Stimulated activated CD4-positive, alpha-beta T cell treated with anti-CD3 and anti-CD28 coated beads, TNF-alpha, amount 100 ng/mL, for 48 hours (primary cell): ENCODE results near the gene XCL1.
"Not testable (repeated sequence)": the region's sequence is repeated elsewhere in the genome, so short reads cannot be mapped to it uniquely, and the experiment has no call there.

Experiments used
- DNase-seq, 3 donors: peaks; one replicate each; pipeline ENCODE4 v3.0.0-alpha.2; 2020; ENCODE audit warnings: low read depth in 3 of 3

Gene XCL1

DNA sequence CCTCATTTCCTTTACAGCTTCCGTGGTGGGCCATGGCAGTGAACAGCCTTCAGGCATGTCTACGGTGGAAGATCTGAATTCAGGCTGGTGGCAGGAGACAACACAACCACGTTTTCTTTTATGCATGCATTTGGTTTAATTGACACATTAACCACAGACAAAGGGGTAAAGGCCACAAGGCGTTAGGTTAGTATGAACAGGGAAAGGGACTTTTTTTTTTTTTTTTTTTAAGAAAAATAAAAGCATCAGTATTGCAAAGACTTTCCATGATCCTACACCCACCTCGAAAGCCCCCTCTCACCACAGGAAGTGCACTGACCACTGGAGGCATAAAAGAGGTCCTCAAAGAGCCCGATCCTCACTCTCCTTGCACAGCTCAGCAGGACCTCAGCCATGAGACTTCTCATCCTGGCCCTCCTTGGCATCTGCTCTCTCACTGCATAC lies at the start of gene XCL1:
Gene XCL1, plus strand, starts transcription at position 361 of the 444 bp plus-strand sequence. Its CDS starts 33 bp downstream, at position 394.
- not testable (repeated sequence) for DNase-seq

DNA sequence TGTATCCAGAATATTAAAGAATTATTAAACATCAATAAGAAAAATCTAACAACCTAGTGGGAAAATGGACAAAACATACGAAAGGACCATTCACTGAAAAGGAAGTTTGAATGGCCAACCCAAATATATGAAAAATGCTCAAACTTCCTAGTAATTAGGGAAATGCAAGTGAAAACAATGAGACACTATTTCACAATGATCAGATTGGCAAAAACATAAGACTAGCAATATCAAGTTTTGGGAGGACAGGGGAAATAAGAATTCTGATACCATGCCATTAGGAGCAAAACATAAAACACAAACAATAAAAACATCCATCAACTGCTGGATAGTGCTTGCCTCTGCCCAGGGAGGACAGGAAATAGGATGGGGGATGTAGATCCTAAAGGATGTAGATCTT lies 46.9 kb upstream of the XCL1 start:
- DNase-seq = no peak

DNA sequence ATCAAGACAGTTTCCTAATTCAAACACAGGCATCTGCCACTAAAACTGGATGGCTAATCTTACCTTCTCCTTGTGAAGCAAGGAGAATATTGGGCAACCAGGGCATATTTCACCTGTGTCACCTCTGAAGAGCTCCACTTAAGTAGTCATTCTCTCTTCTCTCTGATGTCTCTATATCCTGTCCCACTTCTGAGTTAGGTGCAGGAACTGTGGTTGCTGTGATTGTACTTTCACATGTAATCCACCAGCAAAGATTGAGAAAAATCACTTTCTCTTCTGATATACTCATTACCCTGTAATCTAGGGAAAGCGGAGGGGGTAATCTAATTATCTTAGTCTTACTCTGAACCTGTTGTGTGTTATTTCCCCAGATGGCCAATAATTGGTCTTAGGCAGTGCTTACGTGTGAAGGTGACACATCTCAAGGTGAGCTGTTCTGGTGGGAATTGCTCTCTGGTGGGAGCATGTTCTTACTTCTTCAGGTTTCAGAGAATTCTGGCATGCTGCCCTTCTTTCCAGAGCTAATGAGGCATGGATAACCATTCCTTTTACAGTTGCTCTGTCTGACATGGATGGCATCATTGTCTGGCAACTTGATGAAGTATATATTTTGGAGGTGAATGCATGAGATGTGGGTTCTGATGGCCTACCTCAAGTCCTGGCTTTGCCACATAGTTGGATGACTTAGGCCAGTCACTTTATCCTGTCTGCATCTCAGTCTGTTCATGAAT lies 44.6 kb upstream of the XCL1 start:
- no peak for DNase-seq

GRCh38 chr1:168535536-168535935 lies 40.9 kb upstream of the XCL1 start:
- no peak for DNase-seq

GRCh38 chr1:168540798-168541197 lies 35.6 kb upstream of the XCL1 start:
- DNase-seq = not testable (repeated sequence)

- DNase-seq = not testable (repeated sequence)
These were observed 33.4 kb upstream of the XCL1 start for GRCh38 chr1:168542978-168543377.

GRCh38 chr1:168543840-168544498 lies 32.4 kb upstream of the XCL1 start, which contains the start of gene XCL2:
Gene XCL2 (minus strand): TSS chr1:168543997. CDS start chr1:168543964, 33 bp downstream.
- DNase-seq = not testable (repeated sequence)

DNA sequence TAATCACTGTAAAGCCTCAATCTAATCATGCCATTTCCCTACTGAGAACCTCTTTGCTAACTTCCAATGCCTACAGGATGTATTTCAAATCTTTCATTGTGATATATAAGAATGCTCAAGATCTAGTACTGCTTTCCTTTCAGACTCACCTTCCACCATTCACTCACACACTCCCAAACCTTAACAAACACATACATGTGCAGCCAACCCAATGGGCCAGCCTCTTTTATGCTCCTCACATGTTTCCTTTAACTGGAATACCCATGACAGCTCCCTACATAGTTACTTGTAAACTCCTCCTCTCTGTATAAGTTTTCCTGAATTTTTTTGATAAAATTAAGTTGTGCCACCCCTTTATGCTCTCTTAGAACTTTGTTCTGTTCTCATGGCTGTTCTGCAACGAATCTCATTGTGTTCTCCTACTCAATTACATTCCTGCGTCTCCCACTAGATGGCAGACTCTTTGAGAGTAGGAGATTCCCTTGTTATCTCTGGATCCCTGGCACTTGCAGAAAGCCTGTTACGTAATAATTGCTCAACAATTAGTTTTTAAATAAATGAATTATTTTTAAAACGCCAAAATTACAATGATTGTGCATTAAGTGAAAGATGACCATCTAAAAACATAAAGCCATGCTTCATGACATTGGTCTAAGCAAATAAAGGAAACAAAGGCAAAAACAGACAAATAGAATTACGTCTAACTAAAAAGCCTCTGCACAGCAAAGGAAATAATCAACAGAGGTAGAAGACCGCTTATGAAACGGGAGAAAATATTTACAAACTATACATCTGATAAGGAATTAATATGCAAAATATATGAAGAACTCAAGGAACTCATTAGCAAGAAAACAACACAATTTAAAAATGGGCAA lies 30.5 kb upstream of the XCL1 start:
- not testable (repeated sequence) for DNase-seq

- DNase-seq = not testable (repeated sequence)
These were observed 29.9 kb upstream of the XCL1 start for GRCh38 chr1:168546553-168546895.

GRCh38 chr1:168550971-168551370 lies 25.4 kb upstream of the XCL1 start:
- DNase-seq = no peak

DNA sequence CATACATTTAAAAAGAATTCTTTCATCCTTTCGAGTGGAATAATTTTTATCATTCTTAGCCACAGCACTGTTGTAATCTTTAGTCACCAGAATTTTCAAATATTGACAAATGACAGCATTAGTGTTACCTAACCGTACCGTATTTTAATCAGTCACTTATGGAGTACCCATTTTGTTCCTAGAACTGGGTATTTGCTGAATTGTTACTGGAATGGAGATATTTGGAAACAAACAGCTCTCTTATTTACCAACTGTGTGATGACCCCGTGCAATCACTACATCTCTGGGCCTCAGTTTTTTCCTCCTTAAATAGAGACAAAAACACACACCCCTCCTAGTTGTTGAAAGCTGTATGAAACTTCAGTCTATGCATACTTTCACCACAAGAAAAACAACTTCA lies 24.7 kb upstream of the XCL1 start:
- no peak for DNase-seq

GRCh38 chr1:168552961-168553360 lies 23.4 kb upstream of the XCL1 start:
- no peak for DNase-seq

GRCh38 chr1:168553680-168554553 lies 22.5 kb upstream of the XCL1 start:
- DNase-seq = no peak

DNA sequence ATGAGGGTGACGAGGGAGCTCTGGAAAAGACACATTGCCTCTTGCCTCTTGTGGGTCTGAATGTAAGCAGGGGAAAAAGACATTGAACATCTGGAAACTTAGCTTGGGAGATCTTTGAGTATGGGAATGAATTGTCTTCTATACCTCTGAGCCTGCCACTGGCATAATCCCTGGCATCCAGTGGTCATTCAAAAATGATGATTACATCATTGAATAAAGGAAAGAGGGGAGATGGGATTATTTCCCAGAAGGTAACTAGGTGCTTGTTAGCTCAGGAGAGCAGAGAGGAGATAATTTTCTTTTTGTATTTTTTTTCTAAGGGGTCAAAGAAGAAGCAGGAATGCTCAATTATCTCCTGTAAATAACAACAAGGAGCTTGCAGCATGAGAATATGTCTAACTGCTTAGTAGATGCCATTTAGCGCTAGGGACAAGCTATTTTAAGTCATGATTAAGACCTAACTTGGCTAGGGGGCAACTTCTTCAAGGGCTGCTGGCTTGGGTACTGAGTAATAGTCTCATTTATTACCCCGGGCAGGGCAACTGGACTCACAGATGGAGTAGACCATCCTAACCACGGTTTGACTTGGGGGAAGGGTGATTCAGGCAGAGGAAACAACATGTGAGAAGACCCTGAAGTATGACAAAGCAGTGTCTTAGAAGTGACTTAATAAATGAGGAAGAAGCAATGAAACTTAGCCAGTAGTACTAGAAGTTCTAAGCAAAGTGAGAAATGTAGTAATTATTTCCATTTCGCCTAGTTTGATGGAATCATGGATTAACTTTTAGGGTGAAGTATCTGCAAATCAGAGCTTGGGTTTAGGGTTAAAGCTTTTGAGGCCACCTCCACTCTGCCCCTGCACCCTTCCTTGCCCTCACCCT lies 21.6 kb upstream of the XCL1 start:
- DNase-seq = no peak

GRCh38 chr1:168555508-168556046 lies 20.8 kb upstream of the XCL1 start:
- no peak for DNase-seq

- no peak for DNase-seq
These were observed 19.8 kb upstream of the XCL1 start for GRCh38 chr1:168556647-168557046.

- no peak for DNase-seq
These were observed 16.0 kb upstream of the XCL1 start for GRCh38 chr1:168560370-168560769.

DNA sequence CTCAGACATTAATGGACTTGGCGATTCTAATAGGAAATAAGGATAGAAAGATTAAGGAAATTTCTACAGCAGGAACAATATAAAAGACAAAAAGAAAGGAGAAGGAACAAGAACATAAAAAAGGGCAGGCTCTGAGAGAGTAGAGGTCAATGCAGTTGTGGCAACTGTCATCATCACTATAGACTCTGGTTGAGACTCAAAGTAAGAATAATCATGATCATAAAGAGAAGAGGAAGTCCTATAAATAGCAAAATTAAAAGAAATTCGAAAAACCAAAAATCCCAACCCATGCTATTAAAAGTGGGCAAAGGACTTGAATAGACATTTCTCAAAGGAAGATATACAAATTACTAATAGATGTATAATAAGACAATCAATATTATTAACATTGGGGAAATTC lies 14.4 kb upstream of the XCL1 start:
- no peak for DNase-seq

GRCh38 chr1:168565825-168566224 lies 10.6 kb upstream of the XCL1 start:
- DNase-seq = no peak

- DNase-seq = no peak
These were observed 9.4 kb upstream of the XCL1 start for GRCh38 chr1:168567007-168567406.
